ENCODE data around the gene COLEC12. TPM values are rescaled to one million over a fixed set of nuclear protein-coding genes. Genes with fewer than 3 reads are reported as not detected.
A peak's percentile ranks its signal among the peaks of the same experiment; 100 is the strongest.

COLEC12 gene
- polyA plus RNA-seq, 3 donors = 0.21 to 0.47 (median 0.35) TPM

GRCh38 chr18:378079-378478, 122.4 kb downstream of the COLEC12 start:
- H3K9me3 ChIP-seq (replicated peaks in 1 of 2; ENCODE audit: control insufficient read depth in 1 of 2, insufficient read depth in 1 of 2, low read length in 2 of 2) = no peaks in the 10 kb centered on the region
- H3K9ac ChIP-seq (ENCODE audit: insufficient read depth, low read length, poor library complexity, severe bottlenecking) = no peak overlapping the region
- H3K27me3 Mint-ChIP-seq (ENCODE audit: low read depth in 3 of 3) = peaks cover 0 to 3% (median 0%) of the 10 kb centered on the region in 3 donors
- peak overlapping the region in 1 of 2 donors; percentile 31 for H3K4me3 Mint-ChIP-seq
- H4K20me1 ChIP-seq (ENCODE audit: insufficient read depth, low read length) = no peaks in the 10 kb centered on the region
- H3K27ac ChIP-seq (ENCODE audit: low read depth in 1 of 2, low read length in 2 of 2) = peak overlapping the region; percentile 26 to 31
- no peaks in the 10 kb centered on the region for H3K36me3 ChIP-seq (replicated peaks in 1 of 2; ENCODE audit: control insufficient read depth in 1 of 2, insufficient read depth in 2 of 2, low read length in 2 of 2)
- H3K79me2 ChIP-seq (ENCODE audit: insufficient read depth, low read length) = no peaks in the 10 kb centered on the region
- H3K4me3 ChIP-seq (replicated peaks in 1 of 3; ENCODE audit: low read depth in 2 of 3, low read length in 3 of 3) = peak overlapping the region in 1 of 3 experiments; percentile 55
- DNase-seq = no peak
- H2AFZ ChIP-seq (ENCODE audit: insufficient read depth, low read depth, low read length, poor library complexity, severe bottlenecking) = no peak overlapping the region
- H3K4me2 ChIP-seq (replicated peaks; ENCODE audit: extremely low read depth, low read length, poor library complexity, severe bottlenecking) = no peak overlapping the region
- H3K27ac Mint-ChIP-seq = peak overlapping the region in 5 of 7 donors; percentile 94 to 98 (median 95)
- TF ChIP-seq CTCF (IDR thresholded peaks at IDR 0.05) = no peak
- H3K36me3 Mint-ChIP-seq = peaks cover 2 to 3% of the 10 kb centered on the region in 2 donors
- peaks cover 78 to 90% of the 10 kb centered on the region in 2 donors for H3K4me1 ChIP-seq (ENCODE audit: control insufficient read depth in 1 of 2, insufficient read depth in 2 of 2, low read length in 2 of 2)
- H3K27me3 ChIP-seq (ENCODE audit: control insufficient read depth in 2 of 2, insufficient read depth in 2 of 2, low read length in 2 of 2) = no peaks in the 10 kb centered on the region
- H3K9me3 Mint-ChIP-seq = peaks cover 0 to 1% (median 0%) of the 10 kb centered on the region in 7 donors
- intact Hi-C loops (cut with micrococcal nuclease) = loop anchor here in 1 of 2 donors (10.0 kb wide), 1 partner anchor 53 kb away; no protein-coding TSS in a partner anchor
- WGBS (ENCODE audit: insufficient coverage) = 81% methylated on average over 8 of the region's 8 CpGs
- peaks cover 85% of the 10 kb centered on the region for H3K4me1 Mint-ChIP-seq

- Histone ChIP-seq H4K20me1 (ENCODE audit: insufficient read depth, low read length) (no peaks in the 10 kb centered on the region), H3K27me3 (ENCODE audit: control insufficient read depth in 2 of 2, insufficient read depth in 2 of 2, low read length in 2 of 2) (no peaks in the 10 kb centered on the region), H3K9me3 (replicated peaks in 1 of 2; ENCODE audit: control insufficient read depth in 1 of 2, insufficient read depth in 1 of 2, low read length in 2 of 2) (no peaks in the 10 kb centered on the region), H3K36me3 (replicated peaks in 1 of 2; ENCODE audit: control insufficient read depth in 1 of 2, insufficient read depth in 2 of 2, low read length in 2 of 2) (no peaks in the 10 kb centered on the region), H3K79me2 (ENCODE audit: insufficient read depth, low read length) (no peaks in the 10 kb centered on the region), H3K4me2 (replicated peaks; ENCODE audit: extremely low read depth, low read length, poor library complexity, severe bottlenecking) (no peak overlapping the region), H3K27ac (ENCODE audit: low read depth in 1 of 2, low read length in 2 of 2) (no peak overlapping the region), H3K4me1 (ENCODE audit: control insufficient read depth in 1 of 2, insufficient read depth in 2 of 2, low read length in 2 of 2) (peaks cover 88 to 99% of the 10 kb centered on the region in 2 donors), H2AFZ (ENCODE audit: insufficient read depth, low read depth, low read length, poor library complexity, severe bottlenecking) (no peak overlapping the region), H3K4me3 (replicated peaks in 1 of 3; ENCODE audit: low read depth in 2 of 3, low read length in 3 of 3) (no peak overlapping the region), H3K9ac (ENCODE audit: insufficient read depth, low read length, poor library complexity, severe bottlenecking) (no peak overlapping the region)
- 87% methylated on average over 10 of the region's 10 CpGs for WGBS (ENCODE audit: insufficient coverage)
- Mint-ChIP-seq H3K27me3 (ENCODE audit: low read depth in 3 of 3) (peaks cover 0 to 3% (median 0%) of the 10 kb centered on the region in 3 donors), H3K36me3 (peaks cover 2 to 3% of the 10 kb centered on the region in 2 donors), H3K4me1 (peaks cover 88% of the 10 kb centered on the region), H3K4me3 (no peak overlapping the region), H3K27ac (peak overlapping the region in 2 of 7 donors; percentile 18 to 76), H3K9me3 (peaks cover 0 to 1% (median 0%) of the 10 kb centered on the region in 7 donors)
- no peak for DNase-seq
- intact Hi-C loops (cut with micrococcal nuclease) = loop anchor here in 1 of 2 donors (10.0 kb wide), 1 partner anchor 52 kb away; no protein-coding TSS in a partner anchor
- TF ChIP-seq CTCF (IDR thresholded peaks at IDR 0.05) = no peak
Observed at GRCh38 chr18:377088-377487, 123.4 kb downstream of the COLEC12 start.

Measured in CD14-positive monocyte (primary cell).